ENCODE data around the gene ORMDL1. TPM values are rescaled to one million over a fixed set of nuclear protein-coding genes. Genes with fewer than 3 reads are reported as not detected.

Gene ORMDL1
- total and polyA plus RNA-seq, 2 of the 13 experiments (the other 11 are each of a cell fraction or from before 2014, with no cell fraction given): 67.5 to 160 TPM

GRCh38 chr2:189751080-189751658, 33.0 kb downstream of the ORMDL1 start (continued):
- TF ChIP-seq, protein P1, sequence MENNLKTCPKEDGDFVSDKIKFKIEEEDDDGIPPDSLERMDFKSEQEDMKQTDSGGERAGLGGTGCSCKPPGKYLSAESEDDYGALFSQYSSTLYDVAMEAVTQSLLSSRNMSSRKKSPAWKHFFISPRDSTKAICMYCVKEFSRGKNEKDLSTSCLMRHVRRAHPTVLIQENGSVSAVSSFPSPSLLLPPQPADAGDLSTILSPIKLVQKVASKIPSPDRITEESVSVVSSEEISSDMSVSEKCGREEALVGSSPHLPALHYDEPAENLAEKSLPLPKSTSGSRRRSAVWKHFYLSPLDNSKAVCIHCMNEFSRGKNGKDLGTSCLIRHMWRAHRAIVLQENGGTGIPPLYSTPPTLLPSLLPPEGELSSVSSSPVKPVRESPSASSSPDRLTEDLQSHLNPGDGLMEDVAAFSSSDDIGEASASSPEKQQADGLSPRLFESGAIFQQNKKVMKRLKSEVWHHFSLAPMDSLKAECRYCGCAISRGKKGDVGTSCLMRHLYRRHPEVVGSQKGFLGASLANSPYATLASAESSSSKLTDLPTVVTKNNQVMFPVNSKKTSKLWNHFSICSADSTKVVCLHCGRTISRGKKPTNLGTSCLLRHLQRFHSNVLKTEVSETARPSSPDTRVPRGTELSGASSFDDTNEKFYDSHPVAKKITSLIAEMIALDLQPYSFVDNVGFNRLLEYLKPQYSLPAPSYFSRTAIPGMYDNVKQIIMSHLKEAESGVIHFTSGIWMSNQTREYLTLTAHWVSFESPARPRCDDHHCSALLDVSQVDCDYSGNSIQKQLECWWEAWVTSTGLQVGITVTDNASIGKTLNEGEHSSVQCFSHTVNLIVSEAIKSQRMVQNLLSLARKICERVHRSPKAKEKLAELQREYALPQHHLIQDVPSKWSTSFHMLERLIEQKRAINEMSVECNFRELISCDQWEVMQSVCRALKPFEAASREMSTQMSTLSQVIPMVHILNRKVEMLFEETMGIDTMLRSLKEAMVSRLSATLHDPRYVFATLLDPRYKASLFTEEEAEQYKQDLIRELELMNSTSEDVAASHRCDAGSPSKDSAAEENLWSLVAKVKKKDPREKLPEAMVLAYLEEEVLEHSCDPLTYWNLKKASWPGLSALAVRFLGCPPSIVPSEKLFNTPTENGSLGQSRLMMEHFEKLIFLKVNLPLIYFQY (CRISPR knock-in tag; IDR thresholded peaks at IDR 0.05; ENCODE audit: borderline replicate concordance): no peak

DNA sequence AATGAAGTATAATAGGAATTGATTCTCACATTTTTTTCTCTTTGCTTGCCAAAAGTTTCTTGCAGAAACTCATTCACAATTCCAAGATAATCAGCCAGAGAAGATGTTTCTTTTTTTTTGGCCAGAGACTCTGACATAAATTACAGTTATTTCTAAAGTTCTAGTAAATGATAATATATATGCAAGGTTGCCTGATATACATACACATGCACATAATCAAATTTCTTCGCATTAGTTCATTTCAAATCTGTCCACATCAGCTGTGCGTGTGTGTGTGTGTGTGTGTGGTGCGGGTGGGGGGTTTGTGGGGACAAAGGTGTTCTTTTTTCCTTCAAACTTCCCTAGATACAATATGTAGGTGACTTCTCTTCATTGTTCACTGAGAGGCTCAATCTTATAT, 54.7 kb downstream of the ORMDL1 start:
- no peak overlapping the region for H3K9ac ChIP-seq (ENCODE audit: insufficient read depth, low read depth, low read length)
- H3K4me2 ChIP-seq (ENCODE audit: low read depth, low read length): no peak overlapping the region
- H4K20me1 ChIP-seq (ENCODE audit: insufficient read depth, low read length): no peaks in the 10 kb centered on the region
- DNase-seq (ENCODE audit: low spot score) (no peak), ATAC-seq (no peak), FAIRE-seq (no peak)
- ChIA-PET CTCF (ENCODE audit: low intra/inter-chr PET ratio, low total read pairs) (no interaction called here), POLR2A (no interaction called here)
- no peaks in the 10 kb centered on the region for H3K36me3 ChIP-seq (replicated peaks in 1 of 2; ENCODE audit: control insufficient read depth in 1 of 2, insufficient read depth in 2 of 2, low read length in 2 of 2)
- H2AFZ ChIP-seq (ENCODE audit: low read length): no peak overlapping the region
- in situ Hi-C loops (cut with HindIII; ENCODE audit: extremely low pct_ligation_motif_present, low pct_unique_long_range_greater_than_20kb) (no loop called here), intact Hi-C loops (cut with micrococcal nuclease; ENCODE audit: unreplicated experiment) (no loop called here)
- H3K4me3 ChIP-seq (replicated peaks in 1 of 3; ENCODE audit: insufficient read depth in 1 of 3, low read depth in 2 of 3, low read length in 3 of 3): no peak overlapping the region
- H3K27me3 ChIP-seq (ENCODE audit: control insufficient read depth in 1 of 2, insufficient read depth in 2 of 2, low read length in 2 of 2): no peaks in the 10 kb centered on the region
- no peaks in the 10 kb centered on the region for H3K79me2 ChIP-seq (ENCODE audit: insufficient read depth, low read length)
- 67% methylated on average over 3 of the region's 3 CpGs for WGBS (ENCODE audit: low lambda C conversion rate)
- no peaks in the 10 kb centered on the region for H3K9me3 ChIP-seq (ENCODE audit: low read length)
- no TSS peak for BruUV-seq (replicated peaks)
- H3K27ac ChIP-seq (ENCODE audit: extremely low read length, insufficient read depth, low read length): no peak overlapping the region
- H3K4me1 ChIP-seq (ENCODE audit: insufficient read depth, low read length): no peaks in the 10 kb centered on the region
- TF ChIP-seq TCF12 (IDR thresholded peaks at IDR 0.05) (no peak), TCF12 (CRISPR knock-in tag; IDR thresholded peaks at IDR 0.05) (no peak), MEIS2 (CRISPR knock-in tag; IDR thresholded peaks at IDR 0.05) (no peak), BCL6 (CRISPR knock-in tag; IDR thresholded peaks at IDR 0.05) (no peak), ZNF670 (CRISPR knock-in tag; IDR thresholded peaks at IDR 0.05; ENCODE audit: borderline replicate concordance) (no peak), ZNF619 (CRISPR knock-in tag; IDR thresholded peaks at IDR 0.05) (no peak)
